HepG2 (cell line): ENCODE results near the gene MRPS31. TPM values are rescaled to one million over a fixed set of nuclear protein-coding genes. Genes with fewer than 3 reads are reported as not detected.

Experiments
- ATAC-seq: fragments of 200-7000 bp; cut with Tn5 transposase; 3 replicates; pipeline ENCODE4 v1.9.1; 2020; ENCODE audit warnings: mild to moderate bottlenecking, moderate library complexity
- BruUV-seq: library from RNA; stranded (reverse); fragments of 400-500 nt; replicated peaks from 2 replicates; lab custom pipeline; 2021; lab: Mats Ljungman, UMichigan
- CTCF ChIA-PET: fragments of 300-600 bp; formaldehyde crosslinking; extraction: SDS; loops from one replicate; lab custom pipeline; 2021; ENCODE audit warnings: low total read pairs, inconsistent platforms, low intra/inter-chr PET ratio; lab: Yijun Ruan, JAX
- POLR2A ChIA-PET: fragments of 350-600 bp; sonication (Branson Sonifier 250); formaldehyde crosslinking; loops from one replicate; lab custom pipeline; 2020; ENCODE audit warnings: antibody characterized with exemption, inconsistent platforms; lab: Yijun Ruan, JAX
- DNase-seq: peaks from one replicate; pipeline ENCODE4 v3.0.0-alpha.2; 2015; ENCODE audit warnings: low spot score
- FAIRE-seq: peaks from 3 replicates; lab custom pipeline; 2011; peaks lifted over from hg19 to GRCh38; lab: Jason Lieb, UNC
- H2AFZ ChIP-seq: one replicate; pipeline ENCODE4 v1.6.1; 2011; ENCODE audit warnings: low read length, inconsistent platforms
- H3K27ac ChIP-seq: fragments of 300-600 bp; 3 replicates; pipeline ENCODE4 v1.8.0; 2011; ENCODE audit warnings: mixed run types, mild to moderate bottlenecking, mixed read lengths, low read length, inconsistent platforms; ENCODE audit not compliant: insufficient read depth; ENCODE audit errors: extremely low read length
- H3K27me3 ChIP-seq, 2 experiments: fragments of 200-600 bp in 1 of 2; 2 replicates in 1 of 2; 3 replicates in 1 of 2; pipeline versions ENCODE4 v1.6.0 to v1.8.0; 2011; ENCODE audit warnings: low read length in 2 of 2, mild to moderate bottlenecking in 2 of 2, moderate library complexity in 2 of 2, inconsistent platforms in 1 of 2; ENCODE audit not compliant: insufficient read depth in 2 of 2, control insufficient read depth in 1 of 2
- H3K36me3 ChIP-seq, 2 experiments: fragments of 200-600 bp in 1 of 2; replicated peaks in 1 of 2; 2 replicates in 1 of 2; 3 replicates in 1 of 2; pipeline versions ENCODE4 v1.5.1 to v1.8.0; 2011; ENCODE audit warnings: low read length in 2 of 2, inconsistent platforms in 1 of 2; ENCODE audit not compliant: insufficient read depth in 2 of 2, control insufficient read depth in 1 of 2
- H3K4me1 ChIP-seq: 2 replicates; pipeline ENCODE4 v1.5.1; 2012; ENCODE audit warnings: low read length, inconsistent platforms; ENCODE audit not compliant: insufficient read depth
- H3K4me2 ChIP-seq: 2 replicates; pipeline ENCODE4 v1.6.0; 2011; ENCODE audit warnings: low read depth, low read length, inconsistent platforms
- H3K4me3 ChIP-seq, 3 experiments: fragments of 200-600 bp in 1 of 3; sonication (generic), shearing (Covaris generic) in 1 of 3; replicated peaks in 1 of 3; 2 replicates each; pipeline ENCODE4 v1.5.1; 2011 to 2016; ENCODE audit warnings: low read length in 3 of 3, inconsistent platforms in 2 of 3, low read depth in 2 of 3, mild to moderate bottlenecking in 2 of 3, control low read depth in 1 of 3, mixed read lengths in 1 of 3; ENCODE audit not compliant: insufficient read depth in 1 of 3
- H3K79me2 ChIP-seq: one replicate; pipeline ENCODE4 v1.6.1; 2011; ENCODE audit warnings: low read length, inconsistent platforms; ENCODE audit not compliant: insufficient read depth
- H3K9ac ChIP-seq: 2 replicates; pipeline ENCODE4 v1.6.0; 2011; ENCODE audit warnings: mild to moderate bottlenecking, low read depth, low read length, inconsistent platforms; ENCODE audit not compliant: insufficient read depth
- H3K9me3 ChIP-seq: 2 replicates; pipeline ENCODE4 v1.5.1; 2012; ENCODE audit warnings: mild to moderate bottlenecking, low read length
- H4K20me1 ChIP-seq: 2 replicates; pipeline ENCODE4 v1.6.0; 2011; ENCODE audit warnings: inconsistent platforms, mild to moderate bottlenecking, low read length, moderate library complexity; ENCODE audit not compliant: insufficient read depth
- DMTF1 ChIP-seq: sonication (generic); formaldehyde crosslinking; IDR thresholded peaks from 2 replicates; pipeline ENCODE4 v1.4.0; 2020; ENCODE audit warnings: mild to moderate bottlenecking, missing genetic modification reagents
- ELF4 ChIP-seq: sonication (generic); formaldehyde crosslinking; IDR thresholded peaks from 2 replicates; pipeline ENCODE4 v1.5.0; 2020; ENCODE audit warnings: missing genetic modification reagents, mild to moderate bottlenecking, moderate library complexity, borderline replicate concordance
- KDM6A ChIP-seq: IDR thresholded peaks from 2 replicates; pipeline ENCODE4 v1.6.1; 2016; ENCODE audit warnings: low read depth
- MEIS1 ChIP-seq: sonication (generic); formaldehyde crosslinking; IDR thresholded peaks from 2 replicates; pipeline ENCODE4 v1.9.0; 2021; ENCODE audit warnings: mild to moderate bottlenecking, missing genetic modification reagents, moderate library complexity, borderline replicate concordance
- MTA1 ChIP-seq: sonication (generic); formaldehyde crosslinking; IDR thresholded peaks from 2 replicates; pipeline ENCODE4 v1.4.0; 2020; ENCODE audit warnings: missing genetic modification reagents, mild to moderate bottlenecking, borderline replicate concordance
- MXI1 ChIP-seq: IDR thresholded peaks from 3 replicates; pipeline ENCODE4 v1.6.1; 2012; ENCODE audit warnings: low read depth, low read length, inconsistent platforms, borderline replicate concordance
- MYC ChIP-seq: sonication (generic); formaldehyde crosslinking; IDR thresholded peaks from 2 replicates; pipeline ENCODE4 v1.9.0; 2021; ENCODE audit warnings: missing genetic modification reagents, borderline replicate concordance
- POLR2A ChIP-seq, 2 experiments: IDR thresholded peaks; 2 replicates each; pipeline ENCODE4 v1.6.1; 2011; ENCODE audit warnings: low read depth in 2 of 2, low read length in 2 of 2, mild to moderate bottlenecking in 1 of 2, moderate library complexity in 1 of 2; ENCODE audit not compliant: insufficient read depth in 1 of 2
- SMARCC2 ChIP-seq: fragments of 450-650 bp; IDR thresholded peaks from 2 replicates; pipeline ENCODE4 v1.6.1; 2017; ENCODE audit warnings: antibody characterized with exemption, mild to moderate bottlenecking
- SRSF9 ChIP-seq: fragments of 200-400 bp; formaldehyde crosslinking; IDR thresholded peaks from 2 replicates; pipeline ENCODE4 v1.6.1; 2018; ENCODE audit warnings: borderline replicate concordance, mild to moderate bottlenecking, low read depth, low read length; ENCODE audit not compliant: insufficient read depth, poor library complexity, severe bottlenecking
- TBP ChIP-seq: sonication (generic); formaldehyde crosslinking; IDR thresholded peaks from 2 replicates; pipeline ENCODE4 v1.5.0; 2020; ENCODE audit warnings: missing genetic modification reagents
- ZBTB21 ChIP-seq: sonication (generic); formaldehyde crosslinking; IDR thresholded peaks from 2 replicates; pipeline ENCODE4 v1.4.0; 2020; ENCODE audit warnings: missing genetic modification reagents
- ZNF24 ChIP-seq: fragments of 450-650 bp; IDR thresholded peaks from 2 replicates; pipeline ENCODE4 v1.6.1; 2017; ENCODE audit warnings: antibody characterized with exemption, mild to moderate bottlenecking
- ZNF556 ChIP-seq: sonication (generic); formaldehyde crosslinking; IDR thresholded peaks from 2 replicates; pipeline ENCODE4 v1.4.0; 2020; ENCODE audit warnings: mild to moderate bottlenecking, missing genetic modification reagents, borderline replicate concordance
- WGBS: methylation state at CpG from one replicate; pipeline ENCODE4 v1.1.6; 2017; ENCODE audit warnings: low lambda C conversion rate; 5-methylcytosine and 5-hydroxymethylcytosine counted together
- in situ Hi-C: cut with HindIII; loops from 2 replicates; pipeline ENCODE4 v1.10.0; 2017; ENCODE audit warnings: low pct_unique_long_range_greater_than_20kb; ENCODE audit not compliant: extremely low pct_ligation_motif_present
- intact Hi-C: fragments of 100-400 bp; cut with micrococcal nuclease; formaldehyde crosslinking; loops from one replicate; pipeline ENCODE4 v1.10.0; 2022; ENCODE audit not compliant: unreplicated experiment
- polyA plus RNA-seq, 8 experiments: library from polyadenylated mRNA; depleted of rRNA in 3 of 8; stranded (reverse) in 7 of 8; unstranded in 1 of 8; fragments of >200 nt; fragmentation: Illumina TruSeq in 4 of 8; extraction: Trizol in 4 of 8; gene quantifications; 2 replicates each; pipeline versions ENCODE4 v1.2.1 to v1.2.3, GENCODE V29; 2011 to 2016; ENCODE audit warnings: low read depth in 4 of 8, missing spikeins in 1 of 8, mixed read lengths in 1 of 8; ENCODE audit not compliant: insufficient read depth in 1 of 8
- total RNA-seq, 5 experiments: library from RNA; depleted of rRNA; stranded (reverse); fragments of >200 nt; fragmentation: Illumina TruSeq; extraction: Trizol; gene quantifications; 2 replicates each; pipeline ENCODE4 v1.2.3, GENCODE V29; 2016; ENCODE audit warnings: low read depth in 1 of 5
- TF ChIP-seq, protein P1 (sequence below): sonication (generic); formaldehyde crosslinking; IDR thresholded peaks from 2 replicates; pipeline ENCODE4 v1.4.0; 2020; ENCODE audit warnings: low read depth, missing genetic modification reagents
- TF ChIP-seq, protein P2 (sequence below): sonication (generic); formaldehyde crosslinking; conservative IDR thresholded peaks from 2 replicates; pipeline ENCODE4 v1.4.0; 2020; ENCODE audit warnings: missing genetic modification reagents

MRPS31 gene
- total and polyA plus RNA-seq, 2 of the 13 experiments (the other 11 are each of a cell fraction or from before 2014, with no cell fraction given): 23.7 to 34.1 TPM

DNA sequence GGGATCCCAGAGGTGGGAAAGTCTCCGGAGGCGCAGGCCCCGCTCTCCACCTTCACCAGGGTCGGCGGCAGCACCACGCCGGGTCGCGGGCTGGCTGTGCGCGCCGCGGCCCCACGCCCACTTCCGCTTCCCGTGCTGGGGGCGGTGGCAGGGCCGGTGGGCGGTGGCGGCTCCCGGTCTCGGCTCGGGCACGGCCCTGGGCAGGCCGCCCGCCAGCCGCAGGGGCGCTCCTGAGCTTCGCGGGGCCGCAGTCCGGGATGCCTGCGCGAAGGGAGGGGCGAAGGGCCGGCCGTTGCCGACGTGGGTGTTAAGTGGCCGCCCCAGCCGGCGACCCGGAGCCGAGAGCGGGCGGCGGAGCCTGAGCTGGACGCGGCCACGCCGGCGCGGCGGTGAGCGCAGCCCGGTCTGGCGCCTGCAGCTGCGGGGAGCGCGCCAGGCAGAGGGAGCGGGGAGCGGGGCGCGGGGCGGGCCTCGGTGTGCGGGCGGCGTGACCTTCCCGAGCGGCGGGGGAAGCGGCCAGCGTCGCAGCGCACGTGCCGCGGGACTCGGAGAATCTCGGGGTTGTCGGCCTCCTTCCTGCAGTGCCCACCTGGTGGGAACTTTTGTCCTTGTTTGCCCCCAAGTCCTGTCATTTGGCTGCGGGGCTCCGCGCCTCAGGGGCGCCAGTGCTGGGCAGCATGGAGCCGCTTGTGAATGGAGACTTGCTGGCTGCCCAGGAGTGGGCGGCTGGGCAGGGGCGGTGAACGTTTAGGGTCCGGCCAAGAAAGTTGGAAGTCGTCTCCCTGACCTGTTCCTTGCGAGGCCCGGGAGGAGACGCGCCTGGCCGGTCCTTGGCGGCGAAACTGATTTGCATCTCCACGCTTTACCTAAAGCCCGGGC lies 18.5 kb upstream of the MRPS31 start, which contains the start of gene SLC25A15:
Gene SLC25A15, plus strand, starts transcription at position 337 of the 879 bp plus-strand sequence. CDS start 3,616 bp downstream, outside the sequence.
- H3K9me3 ChIP-seq: no peaks in the 10 kb centered on the region
- H3K4me3 ChIP-seq: peak within 1 kb of the TSS; percentile 89 to 97 (median 92)
- FAIRE-seq (no peak), ATAC-seq (peak; percentile 90), DNase-seq (peak; percentile 67)
- H2AFZ ChIP-seq: no peak within 1 kb of the TSS
- 0% methylated on average over 1 of the region's 101 CpGs for WGBS
- ChIA-PET CTCF (no interaction called here), POLR2A (interaction anchor here (0.9 to 6.1 kb wide), 12 partner anchors 8 to 271 kb away, joined by 3 to 65 read pairs (median 11); partner anchors contain the start of genes ELF1, MRPS31 and WBP4)
- BruUV-seq: no TSS peak
- H3K4me1 ChIP-seq: peaks cover 83% of the 10 kb centered on the region
- peak within 1 kb of the TSS; percentile 92 for H3K27ac ChIP-seq
- intact Hi-C loops: loop anchor here (5.0 to 10.0 kb wide), 2 partner anchors 105 to 273 kb away; partner anchors contain the start of gene WBP4
- H3K27me3 ChIP-seq: no peaks in the 10 kb centered on the region; a peak in 1 of 5 replicates
- H3K9ac ChIP-seq: peak within 1 kb of the TSS; percentile 96
- H4K20me1 ChIP-seq: no peaks in the 10 kb centered on the region
- peaks cover 5 to 11% of the 10 kb centered on the region in 2 experiments for H3K36me3 ChIP-seq
- H3K79me2 ChIP-seq: peaks cover 30% of the 10 kb centered on the region
- H3K4me2 ChIP-seq: peak within 1 kb of the TSS; percentile 98
- in situ Hi-C loops: no loop called here
- TF ChIP-seq ZNF24: no peak
- TF ChIP-seq, protein P1, sequence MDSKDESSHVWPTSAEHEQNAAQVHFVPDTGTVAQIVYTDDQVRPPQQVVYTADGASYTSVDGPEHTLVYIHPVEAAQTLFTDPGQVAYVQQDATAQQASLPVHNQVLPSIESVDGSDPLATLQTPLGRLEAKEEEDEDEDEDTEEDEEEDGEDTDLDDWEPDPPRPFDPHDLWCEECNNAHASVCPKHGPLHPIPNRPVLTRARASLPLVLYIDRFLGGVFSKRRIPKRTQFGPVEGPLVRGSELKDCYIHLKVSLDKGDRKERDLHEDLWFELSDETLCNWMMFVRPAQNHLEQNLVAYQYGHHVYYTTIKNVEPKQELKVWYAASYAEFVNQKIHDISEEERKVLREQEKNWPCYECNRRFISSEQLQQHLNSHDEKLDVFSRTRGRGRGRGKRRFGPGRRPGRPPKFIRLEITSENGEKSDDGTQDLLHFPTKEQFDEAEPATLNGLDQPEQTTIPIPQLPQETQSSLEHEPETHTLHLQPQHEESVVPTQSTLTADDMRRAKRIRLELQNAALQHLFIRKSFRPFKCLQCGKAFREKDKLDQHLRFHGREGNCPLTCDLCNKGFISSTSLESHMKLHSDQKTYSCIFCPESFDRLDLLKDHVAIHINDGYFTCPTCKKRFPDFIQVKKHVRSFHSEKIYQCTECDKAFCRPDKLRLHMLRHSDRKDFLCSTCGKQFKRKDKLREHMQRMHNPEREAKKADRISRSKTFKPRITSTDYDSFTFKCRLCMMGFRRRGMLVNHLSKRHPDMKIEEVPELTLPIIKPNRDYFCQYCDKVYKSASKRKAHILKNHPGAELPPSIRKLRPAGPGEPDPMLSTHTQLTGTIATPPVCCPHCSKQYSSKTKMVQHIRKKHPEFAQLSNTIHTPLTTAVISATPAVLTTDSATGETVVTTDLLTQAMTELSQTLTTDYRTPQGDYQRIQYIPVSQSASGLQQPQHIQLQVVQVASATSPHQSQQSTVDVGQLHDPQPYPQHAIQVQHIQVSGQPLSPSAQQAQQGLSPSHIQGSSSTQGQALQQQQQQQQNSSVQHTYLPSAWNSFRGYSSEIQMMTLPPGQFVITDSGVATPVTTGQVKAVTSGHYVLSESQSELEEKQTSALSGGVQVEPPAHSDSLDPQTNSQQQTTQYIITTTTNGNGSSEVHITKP: no peak
- TF ChIP-seq ELF4 (CRISPR knock-in tag): no peak
- peak; percentile 91; the same call in 1 of the 2 replicates for TF ChIP-seq MTA1 (CRISPR knock-in tag)
- TF ChIP-seq MXI1: peak; percentile 80; the same call in 2 of the 3 replicates
- TF ChIP-seq ZBTB21 (CRISPR knock-in tag): no peak
- peak; percentile 65 to 88; a peak in 3 of 4 replicates for TF ChIP-seq POLR2A (IDR thresholded peaks at IDR 0.05; ENCODE audit: insufficient read depth in 1 of 2, low read depth in 2 of 2, low read length in 2 of 2)
- no peak for TF ChIP-seq DMTF1 (CRISPR knock-in tag)
- TF ChIP-seq SRSF9: no peak
- TF ChIP-seq, protein P2, sequence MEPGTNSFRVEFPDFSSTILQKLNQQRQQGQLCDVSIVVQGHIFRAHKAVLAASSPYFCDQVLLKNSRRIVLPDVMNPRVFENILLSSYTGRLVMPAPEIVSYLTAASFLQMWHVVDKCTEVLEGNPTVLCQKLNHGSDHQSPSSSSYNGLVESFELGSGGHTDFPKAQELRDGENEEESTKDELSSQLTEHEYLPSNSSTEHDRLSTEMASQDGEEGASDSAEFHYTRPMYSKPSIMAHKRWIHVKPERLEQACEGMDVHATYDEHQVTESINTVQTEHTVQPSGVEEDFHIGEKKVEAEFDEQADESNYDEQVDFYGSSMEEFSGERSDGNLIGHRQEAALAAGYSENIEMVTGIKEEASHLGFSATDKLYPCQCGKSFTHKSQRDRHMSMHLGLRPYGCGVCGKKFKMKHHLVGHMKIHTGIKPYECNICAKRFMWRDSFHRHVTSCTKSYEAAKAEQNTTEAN (CRISPR knock-in tag): 0 out of 2 replicates have a peak, but pooled peaks have one; percentile 36
- TF ChIP-seq KDM6A (CRISPR knock-in tag): no peak
- TF ChIP-seq SMARCC2: no peak
- TF ChIP-seq MEIS1 (CRISPR knock-in tag): 0 out of 2 replicates have a peak, but pooled peaks have one; percentile 29
- no peak for TF ChIP-seq TBP
- peak; percentile 80; the same call in 1 of the 2 replicates for TF ChIP-seq MYC (CRISPR knock-in tag)
- TF ChIP-seq ZNF556: peak; percentile 56; the same call in 1 of the 2 replicates
